IMR-90 (cell line): ENCODE results near the gene MINAR1. TPM values are rescaled to one million over a fixed set of nuclear protein-coding genes. Genes with fewer than 3 reads are reported as not detected.

Experiments
- ATAC-seq: fragments of 200-7000 bp; cut with Tn5 transposase; 2 replicates; pipeline ENCODE4 v1.9.1; 2020; ENCODE audit warnings: low read depth, mild to moderate bottlenecking, moderate library complexity
- BruUV-seq: library from RNA; stranded (reverse); fragments of 400-500 nt; replicated peaks from 2 replicates; lab custom pipeline; 2021; lab: Mats Ljungman, UMichigan
- CTCF ChIA-PET: fragments of 300-600 bp; formaldehyde crosslinking; extraction: SDS; loops from one replicate; lab custom pipeline; 2021; ENCODE audit warnings: antibody characterized with exemption; lab: Yijun Ruan, JAX
- POLR2A ChIA-PET: fragments of 300-600 bp; sonication (Branson Sonifier 250); formaldehyde crosslinking; loops from one replicate; lab custom pipeline; 2022; ENCODE audit warnings: antibody characterized with exemption; ENCODE audit not compliant: unreplicated experiment; lab: Charles Lee
- DNase-seq: peaks from one replicate; pipeline ENCODE4 v3.0.0; 2013
- H2AFZ ChIP-seq: replicated peaks from 2 replicates; pipeline ENCODE3; 2013; ENCODE audit warnings: low read length, mild to moderate bottlenecking; ENCODE audit not compliant: poor library complexity
- H2AK5ac ChIP-seq: 2 replicates; pipeline ENCODE4 v1.6.1; 2013; ENCODE audit warnings: low read depth, low read length, inconsistent platforms
- H2AK9ac ChIP-seq: replicated peaks from 2 replicates; pipeline ENCODE3; 2013; ENCODE audit warnings: mild to moderate bottlenecking, low read depth, low read length, moderate library complexity; ENCODE audit not compliant: poor library complexity
- H2BK120ac ChIP-seq: 2 replicates; pipeline ENCODE4 v1.6.1; 2013; ENCODE audit warnings: low read depth, low read length, inconsistent platforms
- H2BK15ac ChIP-seq: 3 replicates; pipeline ENCODE4 v1.6.1; 2013; ENCODE audit warnings: low read depth, low read length, inconsistent platforms
- H2BK20ac ChIP-seq: 2 replicates; pipeline ENCODE4 v1.6.1; 2013; ENCODE audit warnings: low read depth, mild to moderate bottlenecking, inconsistent platforms, low read length, moderate library complexity
- H2BK5ac ChIP-seq: 2 replicates; pipeline ENCODE4 v1.6.1; 2013; ENCODE audit warnings: mild to moderate bottlenecking, low read depth, low read length, inconsistent platforms; ENCODE audit not compliant: poor library complexity, severe bottlenecking
- H3K14ac ChIP-seq: replicated peaks from 2 replicates; pipeline ENCODE4 v1.6.1; 2013; ENCODE audit warnings: low read depth, low read length, inconsistent platforms
- H3K18ac ChIP-seq: 2 replicates; pipeline ENCODE4 v1.6.1; 2013; ENCODE audit warnings: low read depth, low read length, control low read depth
- H3K23ac ChIP-seq: 2 replicates; pipeline ENCODE4 v1.6.1; 2013; ENCODE audit warnings: low read depth, low read length, inconsistent platforms
- H3K27ac ChIP-seq: 2 replicates; pipeline ENCODE4 v1.5.1; 2013; ENCODE audit warnings: mild to moderate bottlenecking, control low read depth, low read length; ENCODE audit not compliant: insufficient read depth
- H3K27me3 ChIP-seq: 2 replicates; pipeline ENCODE4 v1.6.1; 2013; ENCODE audit warnings: low read length; ENCODE audit not compliant: control insufficient read depth, insufficient read depth
- H3K36me3 ChIP-seq: 2 replicates; pipeline ENCODE4 v1.6.1; 2013; ENCODE audit warnings: low read length, mixed read lengths; ENCODE audit not compliant: control insufficient read depth, insufficient read depth
- H3K4ac ChIP-seq: 2 replicates; pipeline ENCODE4 v1.6.1; 2013; ENCODE audit warnings: low read depth, low read length, inconsistent platforms
- H3K4me1 ChIP-seq: 2 replicates; pipeline ENCODE4 v1.6.1; 2013; ENCODE audit warnings: low read length, mixed read lengths; ENCODE audit not compliant: control insufficient read depth, insufficient read depth
- H3K4me2 ChIP-seq: 2 replicates; pipeline ENCODE4 v1.6.1; 2013; ENCODE audit warnings: low read depth, mild to moderate bottlenecking, control low read depth, low read length, moderate library complexity
- H3K4me3 ChIP-seq: 2 replicates; pipeline ENCODE4 v1.5.1; 2013; ENCODE audit warnings: low read depth, mild to moderate bottlenecking, control low read depth, low read length, moderate library complexity; ENCODE audit not compliant: insufficient read depth
- H3K56ac ChIP-seq: 2 replicates; pipeline ENCODE4 v1.6.1; 2013; ENCODE audit warnings: low read length, inconsistent platforms; ENCODE audit not compliant: insufficient read depth; ENCODE audit errors: extremely low read depth
- H3K79me1 ChIP-seq, 2 experiments: 2 replicates each; pipeline ENCODE4 v1.6.1; 2013; ENCODE audit warnings: low read length in 2 of 2, inconsistent platforms in 1 of 2, low read depth in 1 of 2
- H3K9ac ChIP-seq: 2 replicates; pipeline ENCODE4 v1.6.1; 2013; ENCODE audit warnings: low read depth, low read length, control low read depth
- H3K9me1 ChIP-seq: 2 replicates; pipeline ENCODE4 v1.6.1; 2013; ENCODE audit warnings: low read length, inconsistent platforms; ENCODE audit not compliant: insufficient read depth
- H3K9me3 ChIP-seq: 2 replicates; pipeline ENCODE4 v1.6.1; 2013; ENCODE audit warnings: low read length; ENCODE audit not compliant: control insufficient read depth, insufficient read depth
- H4K20me1 ChIP-seq: 2 replicates; pipeline ENCODE4 v1.6.1; 2013; ENCODE audit warnings: low read length, inconsistent platforms; ENCODE audit not compliant: insufficient read depth
- H4K5ac ChIP-seq: 2 replicates; pipeline ENCODE4 v1.6.1; 2013; ENCODE audit warnings: mild to moderate bottlenecking, low read depth, low read length, control low read depth
- H4K8ac ChIP-seq, 2 experiments: 2 replicates each; pipeline ENCODE4 v1.6.1; 2013; ENCODE audit warnings: low read depth in 2 of 2, low read length in 2 of 2, control low read depth in 1 of 2, inconsistent platforms in 1 of 2
- H4K91ac ChIP-seq: 2 replicates; pipeline ENCODE4 v1.6.1; 2013; ENCODE audit warnings: low read depth, low read length, inconsistent platforms; ENCODE audit not compliant: insufficient read depth
- POLR2A ChIP-seq: IDR thresholded peaks from 2 replicates; pipeline ENCODE4 v1.6.1; 2012; ENCODE audit warnings: mild to moderate bottlenecking, low read depth, low read length
- WGBS, 2 experiments: methylation state at CpG; one replicate each; pipeline versions ENCODE4 v1.1.5 to v1.1.7; 2013; ENCODE audit warnings: missing lambda C conversion rate in 2 of 2; ENCODE audit not compliant: insufficient read length in 1 of 2; ENCODE audit errors: extremely low coverage in 2 of 2; 5-methylcytosine and 5-hydroxymethylcytosine counted together
- dilution Hi-C: fragments of 300-500 bp; cut with HindIII; formaldehyde crosslinking; loops from one replicate; pipeline ENCODE4 v1.14.3; 2018; ENCODE audit warnings: low sequenced_read_pairs; ENCODE audit not compliant: unreplicated experiment
- in situ Hi-C: fragments of 300-500 bp; cut with MboI; formaldehyde crosslinking; loops from 3 replicates; pipeline ENCODE4 v1.14.3; 2019; ENCODE audit warnings: low sequenced_read_pairs, inconsistent platforms, mixed read lengths
- intact Hi-C: fragments of 100-400 bp; cut with micrococcal nuclease; formaldehyde crosslinking; loops from 2 replicates; pipeline ENCODE4 v1.10.0; 2022
- polyA plus RNA-seq, 3 experiments: library from polyadenylated mRNA; depleted of rRNA; stranded (reverse); fragments of >200 nt; gene quantifications; 2 replicates each; pipeline ENCODE4 v1.2.3, GENCODE V29; 2012; ENCODE audit warnings: low replicate concordance in 1 of 3
- total RNA-seq: library from RNA; depleted of rRNA; stranded (reverse); fragments of >200 nt; gene quantifications from 2 replicates; pipeline ENCODE4 v1.2.3, GENCODE V29; 2012

Gene MINAR1
- total and polyA plus RNA-seq, 2 of the 4 experiments (the other 2 are of a cell fraction), result 0.65 to 1.6 TPM

DNA sequence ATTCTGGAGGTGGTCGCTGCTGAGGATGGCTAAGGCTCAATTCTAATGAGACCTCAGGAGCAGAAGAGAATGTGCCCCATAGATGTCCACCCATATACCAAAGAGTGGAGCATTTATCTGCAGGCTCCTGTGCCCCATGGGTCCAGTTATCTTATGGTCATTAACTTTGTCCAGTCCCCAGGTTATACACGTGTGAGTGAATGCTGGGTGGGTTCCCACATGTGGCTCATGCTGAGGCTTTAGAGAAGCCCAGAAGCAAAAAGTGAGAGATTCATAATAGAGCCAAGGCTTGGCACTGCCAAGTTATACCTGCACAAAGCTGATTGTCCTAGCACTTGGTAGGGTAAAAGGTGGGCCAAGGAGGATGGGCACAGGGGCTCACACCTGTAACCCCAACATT lies 30.0 kb upstream of the MINAR1 start:
- no TSS peak for BruUV-seq
- no peak for DNase-seq
- in situ Hi-C loops, result no loop called here

More for the DNA sequence above, 30.0 kb upstream of the MINAR1 start:
- Histone ChIP-seq H4K5ac (no peak overlapping the region), H2AK5ac (no peak overlapping the region), H3K14ac (no peak overlapping the region), H3K56ac (no peak overlapping the region), H3K23ac (no peak overlapping the region), H3K27ac (no peak overlapping the region), H3K4me2 (no peak overlapping the region), H3K9ac (no peak overlapping the region), H2AFZ (no peak overlapping the region), H3K9me1 (no peaks in the 10 kb centered on the region), H3K27me3 (no peaks in the 10 kb centered on the region), H4K20me1 (no peaks in the 10 kb centered on the region), H3K79me1 (peaks cover 0 to 3% of the 10 kb centered on the region in 2 experiments; a peak in 1 of 4 replicates), H2BK5ac (no peak overlapping the region), H3K36me3 (no peaks in the 10 kb centered on the region), H3K9me3 (no peaks in the 10 kb centered on the region), H3K4ac (no peak overlapping the region), H3K18ac (no peak overlapping the region), H2BK15ac (no peak overlapping the region), H3K4me1 (peaks cover 3% of the 10 kb centered on the region; the same call in 1 of the 2 replicates), H3K4me3 (no peak overlapping the region), H4K91ac (no peak overlapping the region; the same call in 1 of the 2 replicates), H4K8ac (no peak overlapping the region), H2BK20ac (no peak overlapping the region; the same call in 1 of the 2 replicates), H2AK9ac (no peak overlapping the region), H2BK120ac (no peak overlapping the region)
- WGBS, 2 experiments, result no CpG with 5 or more reads among the region's 2 CpGs
- no peak for TF ChIP-seq POLR2A
- ChIA-PET POLR2A (no interaction called here), CTCF (no interaction called here)
- no peak for ATAC-seq
- intact Hi-C loops, result no loop called here
- dilution Hi-C loops, result no loop called here
